ENCODE data around the gene MYH10. TPM values are rescaled to one million over a fixed set of nuclear protein-coding genes. Genes with fewer than 3 reads are reported as not detected.
"Not testable (repeated sequence)": the region's sequence is repeated elsewhere in the genome, so short reads cannot be mapped to it uniquely, and the experiment has no call there.

Gene MYH10
- total RNA-seq, 1 experiment from 2014 or later = 71.6 TPM

- in situ Hi-C loops (cut with HindIII; ENCODE audit: low pct_unique_long_range_greater_than_20kb, low sequenced_read_pairs) = no loop called here
- no peak for DNase-seq (ENCODE audit: low read depth, low spot score)
Observed at GRCh38 chr17:8580952-8581658, 49.4 kb downstream of the MYH10 start.

DNA sequence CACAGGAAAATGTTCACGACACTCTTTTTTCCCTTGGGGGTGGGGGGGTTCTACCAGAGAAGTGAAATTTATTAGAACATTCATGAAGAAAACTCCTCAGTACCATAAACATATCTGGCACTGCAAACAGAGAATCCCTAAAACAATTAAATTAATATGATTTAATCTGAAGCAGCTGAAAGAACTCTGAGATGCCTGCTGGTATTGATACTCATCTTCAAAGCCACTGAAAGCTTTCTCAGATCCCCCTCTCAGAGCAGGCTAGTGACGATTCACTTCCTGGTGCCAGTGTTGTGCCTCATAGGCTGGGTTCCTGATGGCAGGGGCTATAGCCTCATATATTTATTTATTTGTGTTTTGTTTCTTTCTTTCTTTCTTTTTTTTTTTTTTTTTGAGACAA is 52.7 kb downstream of the MYH10 start:
- in situ Hi-C loops (cut with HindIII; ENCODE audit: low pct_unique_long_range_greater_than_20kb, low sequenced_read_pairs) = no loop called here
- no peak for DNase-seq (ENCODE audit: low read depth, low spot score)

GRCh38 chr17:8576559-8577294 is 53.8 kb downstream of the MYH10 start:
- in situ Hi-C loops (cut with HindIII; ENCODE audit: low pct_unique_long_range_greater_than_20kb, low sequenced_read_pairs) = no loop called here
- no peak for DNase-seq (ENCODE audit: low read depth, low spot score)

DNA sequence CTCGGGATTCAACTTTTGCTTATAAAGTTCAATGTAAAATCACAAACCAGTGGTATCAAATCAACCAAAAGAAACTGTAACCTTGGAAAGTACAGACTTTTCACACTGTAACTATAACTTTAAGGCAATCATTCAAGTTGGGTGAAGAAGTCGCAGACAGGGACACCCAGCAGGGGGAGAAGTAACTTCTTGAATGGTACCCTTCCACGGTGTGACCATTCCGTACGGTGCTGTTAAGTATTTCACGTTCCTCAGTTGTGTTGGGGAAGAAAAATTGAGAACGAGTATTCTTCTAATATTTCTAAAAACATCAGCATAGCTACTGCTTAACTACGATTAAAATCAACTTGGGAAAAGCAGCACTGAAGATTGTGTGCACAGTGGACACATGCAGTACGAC is 55.8 kb downstream of the MYH10 start:
- in situ Hi-C loops (cut with HindIII; ENCODE audit: low pct_unique_long_range_greater_than_20kb, low sequenced_read_pairs) = no loop called here
- DNase-seq (ENCODE audit: low read depth, low spot score) = peak; percentile 47

DNA sequence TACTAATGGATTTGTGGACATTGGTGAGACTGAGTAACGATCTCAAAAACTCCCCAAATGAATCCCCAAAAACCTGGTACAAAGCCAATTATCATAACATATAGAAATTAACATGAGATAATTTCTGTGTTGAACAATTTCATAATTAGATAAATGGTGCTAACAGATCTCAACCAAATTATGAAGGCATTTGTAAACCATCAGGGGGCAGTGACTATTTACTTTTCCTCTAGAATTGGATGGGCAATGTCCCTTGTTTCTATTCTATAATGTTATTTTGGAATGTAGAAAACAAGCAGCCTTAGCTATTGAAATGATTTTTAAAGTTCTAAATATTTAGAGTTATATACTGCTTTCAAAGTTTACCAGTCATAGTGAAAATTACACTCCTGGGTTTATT is 57.8 kb downstream of the MYH10 start:
- in situ Hi-C loops (cut with HindIII; ENCODE audit: low pct_unique_long_range_greater_than_20kb, low sequenced_read_pairs) = no loop called here
- DNase-seq (ENCODE audit: low read depth, low spot score) = peak; percentile 28

- no peak for DNase-seq (ENCODE audit: low read depth, low spot score)
Observed at GRCh38 chr17:8563981-8564602, 66.4 kb downstream of the MYH10 start.

DNA sequence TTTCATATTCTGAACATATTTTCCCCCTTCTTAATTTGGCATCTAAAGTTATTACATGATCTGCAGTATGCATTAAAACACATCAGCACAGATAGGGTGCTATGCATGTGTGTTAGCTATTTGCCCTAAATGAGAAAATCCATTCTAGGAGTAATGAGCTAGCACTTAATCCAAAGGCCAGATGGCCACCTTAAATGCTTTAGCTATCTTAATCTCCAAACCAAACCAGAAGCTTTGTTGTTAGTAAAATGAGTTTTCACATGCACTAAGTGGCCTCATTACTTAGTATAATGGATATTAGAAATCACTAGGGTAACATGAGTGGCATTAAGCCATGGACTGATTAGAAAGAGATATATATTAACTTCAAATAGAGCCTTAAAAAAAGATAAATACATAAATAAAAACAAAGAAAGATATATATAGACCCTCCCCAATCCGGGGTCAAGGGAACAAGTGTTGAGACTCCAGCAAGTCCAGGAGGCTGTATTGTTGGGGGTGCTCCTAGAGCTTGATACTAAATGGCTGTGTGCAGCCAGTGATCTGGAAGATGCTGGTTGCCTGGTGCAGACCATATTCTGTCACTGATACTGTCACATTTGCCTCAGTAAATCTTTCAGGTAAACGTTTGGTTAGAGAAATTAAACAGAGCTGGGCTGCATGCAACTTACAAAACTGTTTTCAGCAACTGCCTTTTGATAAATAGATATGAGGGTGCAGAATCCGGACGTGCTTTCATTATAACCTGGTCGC is 67.3 kb downstream of the MYH10 start:
- no peak for DNase-seq (ENCODE audit: low read depth, low spot score)
- in situ Hi-C loops (cut with HindIII; ENCODE audit: low pct_unique_long_range_greater_than_20kb, low sequenced_read_pairs) = no loop called here

More at GRCh38 chr17:8563981-8564602, 66.4 kb downstream of the MYH10 start:
- in situ Hi-C loops (cut with HindIII; ENCODE audit: low pct_unique_long_range_greater_than_20kb, low sequenced_read_pairs) = no loop called here

DNA sequence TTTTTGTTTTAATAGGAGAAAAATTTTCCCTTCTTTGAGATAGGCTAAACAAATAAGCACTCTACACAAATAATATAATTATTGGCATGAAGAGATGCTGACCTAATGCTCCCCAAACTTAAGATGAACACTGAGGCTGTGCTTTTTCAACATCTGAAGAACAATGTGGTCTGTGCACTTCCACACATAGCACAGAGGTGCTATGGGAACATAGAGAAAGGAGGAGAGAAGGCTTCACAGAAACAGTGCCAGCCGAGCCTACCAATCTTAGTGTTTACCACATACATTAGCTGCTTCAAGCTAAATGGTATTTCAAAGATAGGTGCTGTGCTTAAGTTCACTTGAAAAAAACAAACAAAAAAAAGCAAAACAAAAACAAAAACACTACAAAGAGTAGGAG is 72.4 kb downstream of the MYH10 start:
- in situ Hi-C loops (cut with HindIII; ENCODE audit: low pct_unique_long_range_greater_than_20kb, low sequenced_read_pairs) = no loop called here
- DNase-seq (ENCODE audit: low read depth, low spot score) = no peak

DNA sequence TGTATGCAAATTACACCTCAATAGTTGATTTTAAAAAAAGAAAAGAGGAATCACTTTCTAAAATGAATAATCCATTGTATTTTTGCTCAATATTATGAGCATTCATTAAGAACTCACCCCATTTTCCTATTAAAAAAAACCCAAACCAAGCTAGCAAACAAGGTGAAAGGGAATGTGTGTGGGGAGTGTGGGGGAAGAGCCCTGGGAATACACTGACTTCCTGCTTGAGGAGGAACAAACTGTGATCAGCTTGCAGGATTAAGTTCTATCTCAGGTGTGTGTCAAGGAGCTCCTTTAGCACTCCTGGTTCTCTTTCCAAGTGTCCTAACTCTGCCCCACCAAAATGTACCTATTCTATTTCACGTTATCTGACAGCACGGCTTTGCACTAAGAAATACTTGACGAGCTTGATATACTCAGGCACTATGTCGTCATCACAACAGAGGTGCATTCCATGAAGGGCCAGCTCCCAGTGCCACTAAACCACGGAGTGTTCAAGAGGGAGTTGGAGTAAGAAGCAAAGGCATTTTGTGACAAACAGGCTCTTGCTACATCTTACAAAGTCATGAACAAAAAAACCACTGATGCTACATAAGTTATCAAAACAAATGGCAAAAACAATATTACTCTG is 73.2 kb downstream of the MYH10 start:
- in situ Hi-C loops (cut with HindIII; ENCODE audit: low pct_unique_long_range_greater_than_20kb, low sequenced_read_pairs) = no loop called here
- DNase-seq (ENCODE audit: low read depth, low spot score) = no peak

DNA sequence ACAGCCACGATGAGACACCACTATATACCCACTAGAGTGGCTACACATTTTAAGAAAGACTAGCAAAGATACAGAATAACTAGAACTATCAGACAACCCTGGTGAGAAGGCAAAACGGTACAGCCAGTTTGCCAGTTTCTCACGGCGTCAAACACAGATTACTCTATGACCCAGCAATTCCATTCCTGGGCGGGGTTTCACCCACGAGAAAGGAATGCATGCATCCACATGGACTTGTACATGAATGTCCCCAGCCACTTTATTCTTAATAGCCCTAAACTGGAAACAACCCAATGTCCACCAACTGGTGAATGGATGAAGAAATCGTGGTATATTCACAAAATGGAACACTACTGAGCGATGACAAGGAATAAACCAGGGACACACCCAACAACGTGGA is 74.5 kb downstream of the MYH10 start:
- in situ Hi-C loops (cut with HindIII; ENCODE audit: low pct_unique_long_range_greater_than_20kb, low sequenced_read_pairs) = no loop called here
- DNase-seq (ENCODE audit: low read depth, low spot score) = no peak

GRCh38 chr17:8555062-8555461 is 75.5 kb downstream of the MYH10 start:
- in situ Hi-C loops (cut with HindIII; ENCODE audit: low pct_unique_long_range_greater_than_20kb, low sequenced_read_pairs) = no loop called here
- DNase-seq (ENCODE audit: low read depth, low spot score) = no peak

GRCh38 chr17:8552577-8553320 is 77.8 kb downstream of the MYH10 start:
- no peak for DNase-seq (ENCODE audit: low read depth, low spot score)
- in situ Hi-C loops (cut with HindIII; ENCODE audit: low pct_unique_long_range_greater_than_20kb, low sequenced_read_pairs) = no loop called here

DNA sequence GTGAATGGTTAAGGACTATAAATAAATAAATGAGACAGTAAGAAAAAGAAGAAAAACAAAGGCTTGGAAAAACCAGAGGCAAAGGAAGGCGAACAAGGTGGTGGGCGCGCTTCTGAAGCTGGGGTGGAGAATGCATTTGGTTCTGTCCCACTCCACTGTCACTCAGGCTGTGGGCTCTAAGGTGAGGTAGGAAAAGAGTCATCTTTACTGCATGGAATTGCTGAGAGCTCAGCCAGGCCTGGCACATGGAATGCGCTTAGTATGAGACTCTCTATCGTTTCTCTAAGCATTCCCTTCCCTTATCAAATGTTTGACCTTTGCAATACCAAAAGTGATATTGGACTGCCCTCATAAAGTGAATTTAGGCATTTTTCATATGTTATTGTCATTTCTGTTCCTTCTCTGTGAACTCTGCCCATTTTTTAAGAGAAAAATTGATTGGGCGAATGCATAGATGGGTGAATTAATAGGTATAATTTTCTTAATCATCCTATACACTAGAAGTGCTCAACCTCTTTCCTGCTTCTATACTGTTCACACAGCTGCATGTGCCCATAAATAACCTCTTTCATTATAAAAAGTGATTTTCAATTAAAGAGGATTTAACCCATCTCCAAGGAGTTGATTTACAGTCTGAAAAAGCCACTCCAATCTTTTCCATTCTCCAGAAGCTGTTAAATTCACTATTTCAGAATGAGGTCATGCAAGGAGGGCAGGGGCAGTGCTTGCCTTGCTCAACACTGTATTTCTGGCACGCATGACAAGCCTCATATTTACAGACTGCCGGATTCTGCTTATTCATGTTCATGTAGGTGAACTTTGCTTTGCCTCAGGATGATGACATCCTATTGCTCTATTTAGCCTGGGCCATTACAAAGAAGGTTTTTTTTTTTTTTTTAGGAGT is 87.7 kb downstream of the MYH10 start:
- in situ Hi-C loops (cut with HindIII; ENCODE audit: low pct_unique_long_range_greater_than_20kb, low sequenced_read_pairs) = no loop called here
- no peak for DNase-seq (ENCODE audit: low read depth, low spot score)

GRCh38 chr17:8539976-8540375 is 90.5 kb downstream of the MYH10 start:
- DNase-seq (ENCODE audit: low read depth, low spot score); in situ Hi-C loops (cut with HindIII; ENCODE audit: low pct_unique_long_range_greater_than_20kb, low sequenced_read_pairs): not testable (repeated sequence)

DNA sequence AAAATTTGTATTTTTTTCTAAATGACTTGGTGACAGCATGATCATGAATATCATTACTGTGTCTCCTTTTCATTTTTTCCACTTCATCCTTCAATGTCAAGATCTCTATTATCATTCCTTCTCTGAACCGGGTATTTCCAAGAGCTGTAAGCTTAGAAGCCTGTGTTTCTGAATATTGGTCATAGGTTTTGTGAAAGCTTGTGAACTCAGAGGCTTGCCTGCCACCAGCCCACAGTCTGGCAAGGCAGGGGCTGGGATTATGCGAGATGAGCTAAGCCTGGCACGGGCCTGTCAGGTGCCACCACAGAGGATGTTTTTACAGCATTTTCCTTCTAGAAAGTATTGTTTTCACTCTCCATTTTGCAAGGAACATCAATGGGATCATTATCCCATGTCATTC is 92.8 kb downstream of the MYH10 start:
- DNase-seq (ENCODE audit: low read depth, low spot score) = no peak
- in situ Hi-C loops (cut with HindIII; ENCODE audit: low pct_unique_long_range_greater_than_20kb, low sequenced_read_pairs) = no loop called here

DNA sequence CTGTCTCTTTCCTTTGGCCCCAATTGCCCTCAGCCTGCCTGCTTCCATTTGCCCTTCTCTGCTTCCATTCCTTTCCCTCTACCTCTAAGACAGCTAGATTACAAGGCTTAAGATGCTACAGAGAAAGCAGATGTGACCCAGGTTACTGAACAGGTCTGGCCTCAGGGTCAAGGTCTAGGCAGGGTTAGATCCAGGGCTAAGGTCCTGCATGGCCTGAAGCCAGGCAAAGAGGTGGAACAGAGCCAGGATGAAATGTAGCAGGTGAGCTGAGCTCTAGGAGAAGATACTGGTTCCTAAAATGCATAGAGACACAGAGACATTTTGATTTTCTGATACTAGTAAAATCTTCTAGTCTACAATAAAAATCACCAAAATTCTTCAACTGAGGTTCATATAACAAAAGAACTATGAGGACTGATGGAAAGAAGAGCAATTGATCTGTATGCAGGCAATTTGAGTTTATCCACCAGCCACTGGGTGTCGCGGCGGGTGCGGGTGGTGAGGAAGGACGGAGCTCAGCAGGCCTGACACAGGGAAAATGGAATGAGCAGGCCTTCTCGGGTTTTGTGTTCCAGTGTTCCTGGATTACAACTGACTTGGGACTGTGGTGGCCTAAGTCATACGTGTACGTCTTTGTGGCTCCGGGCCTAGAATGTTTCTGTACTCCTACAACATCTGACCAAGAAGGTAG is 95.9 kb downstream of the MYH10 start:
- in situ Hi-C loops (cut with HindIII; ENCODE audit: low pct_unique_long_range_greater_than_20kb, low sequenced_read_pairs) = no loop called here
- no peak for DNase-seq (ENCODE audit: low read depth, low spot score)

Measured in SK-MEL-5 (cell line).